SK-N-SH (cell line): ENCODE results near the gene CACNA1F.

Source experiments
- CTCF ChIP-seq: fragments of 200-600 bp; sonication (generic); IDR thresholded peaks from 2 replicates; pipeline ENCODE4 v1.6.1; 2017; ENCODE audit warnings: antibody characterized with exemption, mild to moderate bottlenecking, moderate library complexity
- GATA2 ChIP-seq: sonication (generic); formaldehyde crosslinking; IDR thresholded peaks from 2 replicates; pipeline ENCODE4 v1.5.0; 2020; ENCODE audit warnings: mild to moderate bottlenecking, missing genetic modification reagents
- POLR2AphosphoS5 ChIP-seq: IDR thresholded peaks from 2 replicates; pipeline ENCODE4 v1.6.1; 2012; ENCODE audit warnings: low read depth, low read length
- SIN3A ChIP-seq: IDR thresholded peaks from 2 replicates; pipeline ENCODE4 v1.6.1; 2012; ENCODE audit warnings: low read depth, mild to moderate bottlenecking, low read length, moderate library complexity, borderline replicate concordance
- TAF1 ChIP-seq: IDR thresholded peaks from 2 replicates; pipeline ENCODE4 v1.6.1; 2012; ENCODE audit warnings: low read depth, mild to moderate bottlenecking, low read length, moderate library complexity, borderline replicate concordance

GRCh38 chrX:49167740-49168108 is 65.4 kb downstream of the CACNA1F start:
- TF ChIP-seq POLR2AphosphoS5, result no peak
- TF ChIP-seq TAF1, result no peak
- no peak for TF ChIP-seq GATA2 (CRISPR knock-in tag)
- TF ChIP-seq SIN3A, result no peak
- TF ChIP-seq CTCF, result no peak
